Measurements from ENCODE around the gene NBPF8.
"Not testable (repeated sequence)": the region's sequence is repeated elsewhere in the genome, so short reads cannot be mapped to it uniquely, and the experiment has no call there.

- not testable (repeated sequence) for TF ChIP-seq CTCF (IDR thresholded peaks at IDR 0.05; ENCODE audit: low read depth, low read length, missing input control); SP1 (IDR thresholded peaks at IDR 0.05); ZBTB33 (IDR thresholded peaks at IDR 0.05)
Observed at GRCh38 chr1:120391365-120391764, 23.5 kb upstream of the NBPF8 start.

Data from liver (tissue), 3 donors.